Loucy (cell line): Measurements from ENCODE around the gene PLPP7.
"Not testable (repeated sequence)": the region's sequence is repeated elsewhere in the genome, so short reads cannot be mapped to it uniquely, and the experiment has no call there.

Experiments used
- H2AFZ ChIP-seq: fragments of 200-600 bp; sonication (generic); 2 replicates; pipeline ENCODE4 v1.6.0; 2016; ENCODE audit warnings: antibody characterized with exemption, mild to moderate bottlenecking, low read length, moderate library complexity
- H3F3A ChIP-seq: fragments of 200-600 bp; 2 replicates; pipeline ENCODE4 v1.6.0; 2016; ENCODE audit warnings: antibody characterized with exemption, low read depth, mild to moderate bottlenecking
- H3K27me3 ChIP-seq: fragments of 200-600 bp; sonication (generic); 2 replicates; pipeline ENCODE4 v1.6.1; 2014; ENCODE audit warnings: low read length, mild to moderate bottlenecking; ENCODE audit not compliant: insufficient read depth, poor library complexity, severe bottlenecking
- H3K36me3 ChIP-seq: fragments of 200-600 bp; sonication (generic); 2 replicates; pipeline ENCODE4 v1.6.1; 2016; ENCODE audit warnings: low read length; ENCODE audit not compliant: insufficient read depth
- H3K4me1 ChIP-seq: fragments of 200-600 bp; sonication (generic); 2 replicates; pipeline ENCODE4 v1.5.1; 2014; ENCODE audit warnings: low read length, mild to moderate bottlenecking; ENCODE audit not compliant: insufficient read depth, poor library complexity, severe bottlenecking
- H3K4me2 ChIP-seq: fragments of 200-600 bp; sonication (generic); 2 replicates; pipeline ENCODE4 v1.6.0; 2014; ENCODE audit warnings: antibody characterized with exemption, low read length, low read depth, mild to moderate bottlenecking; ENCODE audit not compliant: poor library complexity, severe bottlenecking
- H3K4me3 ChIP-seq: fragments of 200-600 bp; sonication (generic); 2 replicates; pipeline ENCODE4 v1.5.1; 2014; ENCODE audit warnings: low read length, mild to moderate bottlenecking, mixed read lengths; ENCODE audit not compliant: poor library complexity, severe bottlenecking
- H3K79me2 ChIP-seq: fragments of 200-600 bp; sonication (generic); 2 replicates; pipeline ENCODE4 v1.6.1; 2014; ENCODE audit warnings: low read length; ENCODE audit not compliant: insufficient read depth
- H3K9ac ChIP-seq: fragments of 200-600 bp; sonication (generic); 2 replicates; pipeline ENCODE4 v1.6.0; 2014; ENCODE audit warnings: mild to moderate bottlenecking, low read depth, low read length, moderate library complexity; ENCODE audit not compliant: poor library complexity, severe bottlenecking
- H3K9me2 ChIP-seq: fragments of 200-600 bp; sonication (generic); replicated peaks from 2 replicates; pipeline ENCODE4 v1.6.1; 2016; ENCODE audit warnings: low read depth, low read length, mixed read lengths
- H3K9me3 ChIP-seq: fragments of 200-600 bp; sonication (generic); 2 replicates; pipeline ENCODE4 v1.6.1; 2014; ENCODE audit warnings: mild to moderate bottlenecking, antibody characterized with exemption, low read length, low read depth; ENCODE audit not compliant: insufficient read depth
- H4K20me1 ChIP-seq: fragments of 200-600 bp; sonication (generic); 2 replicates; pipeline ENCODE4 v1.6.0; 2014; ENCODE audit warnings: antibody characterized with exemption, low read length, mild to moderate bottlenecking; ENCODE audit not compliant: insufficient read depth, poor library complexity, severe bottlenecking
- EZH2phosphoT487 ChIP-seq: fragments of 200-600 bp; IDR thresholded peaks from 2 replicates; pipeline ENCODE4 v1.6.1; 2018; ENCODE audit warnings: antibody characterized with exemption, mild to moderate bottlenecking, moderate library complexity, borderline replicate concordance
- TF ChIP-seq, protein P1 (sequence below): fragments of 200-600 bp; sonication (generic); conservative IDR thresholded peaks from 2 replicates; pipeline ENCODE4 v1.5.1; 2014; ENCODE audit warnings: mild to moderate bottlenecking, antibody characterized with exemption, low read length

The PLPP7 gene

GRCh38 chr9:131289301-131290035, at the start of gene PLPP7:
PLPP7 (plus strand) TSS chr9:131289723; CDS start chr9:131289998, 275 bp downstream.
- Histone ChIP-seq H3F3A (no peaks in the 10 kb centered on the region), H3K9ac (no peak within 1 kb of the TSS), H3K36me3 (no peaks in the 10 kb centered on the region), H2AFZ (no peak within 1 kb of the TSS), H3K27me3 (no peaks in the 10 kb centered on the region), H3K4me1 (no peaks in the 10 kb centered on the region), H4K20me1 (no peaks in the 10 kb centered on the region), H3K9me2 (no peaks in the 10 kb centered on the region), H3K4me3 (no peak within 1 kb of the TSS), H3K79me2 (no peaks in the 10 kb centered on the region), H3K4me2 (no peak within 1 kb of the TSS), H3K9me3 (no peaks in the 10 kb centered on the region)
- TF ChIP-seq, protein P1, sequence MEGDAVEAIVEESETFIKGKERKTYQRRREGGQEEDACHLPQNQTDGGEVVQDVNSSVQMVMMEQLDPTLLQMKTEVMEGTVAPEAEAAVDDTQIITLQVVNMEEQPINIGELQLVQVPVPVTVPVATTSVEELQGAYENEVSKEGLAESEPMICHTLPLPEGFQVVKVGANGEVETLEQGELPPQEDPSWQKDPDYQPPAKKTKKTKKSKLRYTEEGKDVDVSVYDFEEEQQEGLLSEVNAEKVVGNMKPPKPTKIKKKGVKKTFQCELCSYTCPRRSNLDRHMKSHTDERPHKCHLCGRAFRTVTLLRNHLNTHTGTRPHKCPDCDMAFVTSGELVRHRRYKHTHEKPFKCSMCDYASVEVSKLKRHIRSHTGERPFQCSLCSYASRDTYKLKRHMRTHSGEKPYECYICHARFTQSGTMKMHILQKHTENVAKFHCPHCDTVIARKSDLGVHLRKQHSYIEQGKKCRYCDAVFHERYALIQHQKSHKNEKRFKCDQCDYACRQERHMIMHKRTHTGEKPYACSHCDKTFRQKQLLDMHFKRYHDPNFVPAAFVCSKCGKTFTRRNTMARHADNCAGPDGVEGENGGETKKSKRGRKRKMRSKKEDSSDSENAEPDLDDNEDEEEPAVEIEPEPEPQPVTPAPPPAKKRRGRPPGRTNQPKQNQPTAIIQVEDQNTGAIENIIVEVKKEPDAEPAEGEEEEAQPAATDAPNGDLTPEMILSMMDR, result no peak
- TF ChIP-seq EZH2phosphoT487, result no peak

GRCh38 chr9:131240047-131240921, 49.2 kb upstream of the PLPP7 start:
- Histone ChIP-seq H3K36me3 (peaks cover 8% of the 10 kb centered on the region; the same call in 1 of the 2 replicates), H3K9me3 (no peaks in the 10 kb centered on the region), H3K9me2 (no peaks in the 10 kb centered on the region), H3K27me3 (no peaks in the 10 kb centered on the region), H3K9ac (no peak overlapping the region), H3K4me2 (no peak overlapping the region), H2AFZ (no peak overlapping the region), H4K20me1 (no peaks in the 10 kb centered on the region), H3K4me3 (no peak overlapping the region), H3F3A (peaks cover 5% of the 10 kb centered on the region; the same call in 1 of the 2 replicates), H3K79me2 (no peaks in the 10 kb centered on the region), H3K4me1 (peaks cover 27% of the 10 kb centered on the region)
- TF ChIP-seq, protein P1, result no peak
- no peak for TF ChIP-seq EZH2phosphoT487

GRCh38 chr9:131244331-131244730, 45.2 kb upstream of the PLPP7 start:
- not testable (repeated sequence) for H3K79me2 ChIP-seq, H2AFZ ChIP-seq, H3K9me2 ChIP-seq, H3K4me1 ChIP-seq, H3K36me3 ChIP-seq, H3K9me3 ChIP-seq, H3F3A ChIP-seq, H3K27me3 ChIP-seq, H3K4me2 ChIP-seq, H3K4me3 ChIP-seq, H4K20me1 ChIP-seq, H3K9ac ChIP-seq
